Tibial nerve (tissue), 4 donors: Measurements from ENCODE around the gene PSMD13. TPM values are rescaled to one million over a fixed set of nuclear protein-coding genes. Genes with fewer than 3 reads are reported as not detected.
"Not testable (repeated sequence)": the region's sequence is repeated elsewhere in the genome, so short reads cannot be mapped to it uniquely, and the experiment has no call there.

ENCODE experiments used
- DNase-seq, 2 donors: peaks; one replicate each; pipeline ENCODE4 v3.0.0-alpha.2; 2019; ENCODE audit warnings: low spot score in 2 of 2
- H3K27ac ChIP-seq, 4 donors: fragments of 200-600 bp; sonication (generic) in 3 of 4; one replicate each; pipeline ENCODE4 v1.5.1; 2017 to 2019; ENCODE audit warnings: mild to moderate bottlenecking in 1 of 4
- H3K27me3 ChIP-seq, 2 donors: fragments of 200-600 bp; sonication (generic) in 1 of 2; one replicate each; pipeline versions ENCODE4 v1.5.1 to v1.6.0; 2017 to 2019
- H3K36me3 ChIP-seq, 3 donors: fragments of 200-600 bp; sonication (generic); one replicate each; pipeline ENCODE4 v1.5.1; 2018 to 2019
- H3K4me1 ChIP-seq, 4 donors: fragments of 200-600 bp; sonication (generic) in 3 of 4; one replicate each; pipeline ENCODE4 v1.5.1; 2017 to 2019
- H3K4me3 ChIP-seq, 4 donors: fragments of 200-600 bp; sonication (generic) in 3 of 4; one replicate each; pipeline ENCODE4 v1.5.1; 2017 to 2019; ENCODE audit warnings: mild to moderate bottlenecking in 1 of 4, moderate library complexity in 1 of 4
- H3K9me3 ChIP-seq, 4 donors: fragments of 200-600 bp; sonication (generic) in 3 of 4; one replicate each; pipeline ENCODE4 v1.5.1; 2017 to 2019
- CTCF ChIP-seq, 5 experiments: fragments of 200-600 bp in 3 of 5; fragments of 450-650 bp in 2 of 5; sonication (generic) in 3 of 5; IDR thresholded peaks; one replicate each; pipeline ENCODE4 v1.5.1; 2016 to 2019; ENCODE audit warnings: antibody characterized with exemption in 5 of 5, mild to moderate bottlenecking in 3 of 5, moderate library complexity in 2 of 5
- EP300 ChIP-seq, 2 donors: sonication (generic); formaldehyde crosslinking; IDR thresholded peaks; one replicate each; pipeline ENCODE4 v1.6.1; 2017; ENCODE audit warnings: antibody characterized with exemption in 2 of 2, mild to moderate bottlenecking in 1 of 2
- POLR2A ChIP-seq, 2 donors: fragments of 450-650 bp; IDR thresholded peaks; one replicate each; pipeline ENCODE4 v1.6.1; 2017; ENCODE audit warnings: antibody characterized with exemption in 2 of 2, mild to moderate bottlenecking in 2 of 2, moderate library complexity in 2 of 2
- WGBS, 2 donors: methylation state at CpG; one replicate each; pipeline ENCODE4 v1.1.5; 2018; 5-methylcytosine and 5-hydroxymethylcytosine counted together
- total RNA-seq, 4 donors: library from RNA; depleted of rRNA; stranded (reverse); fragments of >200 nt; gene quantifications; one replicate each; pipeline ENCODE4 v1.1.0, GENCODE V29; 2016

PSMD13 gene
- 100 to 1,000 TPM in 3 of 4 donors, 10 to 100 TPM in 1; 72.0 to 136 (median 120) TPM for total RNA-seq

DNA sequence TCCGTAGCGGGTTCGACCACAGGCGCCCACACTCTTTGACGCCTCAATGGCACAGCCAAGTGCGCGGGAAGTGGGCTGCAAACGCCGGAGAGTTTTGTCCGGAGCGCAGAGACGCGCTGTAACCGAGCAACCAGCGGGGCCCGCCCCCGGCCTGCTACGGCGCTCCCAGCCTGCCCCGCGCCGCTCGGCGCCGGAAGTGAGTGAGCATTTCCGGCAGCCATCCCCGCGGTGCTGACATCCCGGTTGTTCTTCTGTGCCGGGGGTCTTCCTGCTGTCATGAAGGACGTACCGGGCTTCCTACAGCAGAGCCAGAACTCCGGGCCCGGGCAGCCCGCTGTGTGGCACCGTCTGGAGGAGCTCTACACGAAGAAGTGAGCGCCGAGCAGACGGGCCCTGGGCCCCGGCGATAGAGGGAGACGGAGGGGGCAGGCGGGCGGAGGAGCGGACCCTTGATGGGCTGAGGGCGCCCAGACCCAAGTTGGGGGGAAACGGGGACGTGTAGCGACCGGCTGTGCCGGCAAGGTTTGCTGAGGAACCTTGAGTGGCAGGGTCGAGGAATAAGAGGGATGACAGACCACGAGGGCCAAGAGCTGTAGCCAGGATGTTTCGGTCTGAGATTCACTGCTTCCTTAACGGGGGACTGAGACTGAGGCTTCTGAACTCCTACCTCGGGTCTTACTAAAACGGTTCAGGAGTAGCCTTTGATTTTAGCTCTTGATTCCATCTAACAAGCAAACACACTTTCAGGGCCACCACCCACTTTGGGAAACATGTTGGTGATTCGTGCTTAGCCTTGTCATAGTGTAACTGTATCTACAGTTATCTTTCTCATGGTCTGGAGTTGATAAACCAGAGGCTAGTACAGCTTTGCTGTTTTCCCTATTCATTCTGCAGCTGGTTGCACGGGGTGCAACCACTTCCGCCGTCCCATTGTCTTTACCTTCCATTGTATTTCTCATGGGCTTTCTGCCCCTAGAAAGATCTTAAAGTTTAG lies at the start of gene PSMD13:
Gene PSMD13 (plus strand): TSS at position 203 of the 994 bp plus-strand sequence. CDS start 74 bp downstream, at position 277.
- Histone ChIP-seq H3K9me3 (no peaks in the 10 kb centered on the region), H3K4me1 (peaks cover 0 to 42% (median 16%) of the 10 kb centered on the region in 4 donors), H3K27ac (peak within 1 kb of the TSS; percentile 72 to 96 (median 93)), H3K36me3 (peaks cover 0 to 36% (median 0%) of the 10 kb centered on the region in 3 donors), H3K27me3 (no peaks in the 10 kb centered on the region), H3K4me3 (peak within 1 kb of the TSS; percentile 80 to 96 (median 89))
- WGBS, 2 donors: 2 to 4% methylated on average over 40 to 45 of the region's 62 CpGs
- peak in 1 of 5 experiments; percentile 26 for TF ChIP-seq CTCF (IDR thresholded peaks at IDR 0.05)
- peak in 1 of 2 donors; percentile 55 for TF ChIP-seq POLR2A (IDR thresholded peaks at IDR 0.05)
- TF ChIP-seq EP300 (IDR thresholded peaks at IDR 0.05): peak; percentile 74 to 82
- DNase-seq: peak; percentile 68 to 70

- not testable (repeated sequence) for H3K27ac ChIP-seq, H3K9me3 ChIP-seq, DNase-seq, H3K4me3 ChIP-seq, H3K4me1 ChIP-seq, H3K27me3 ChIP-seq, H3K36me3 ChIP-seq
- WGBS, 2 donors: 79 to 82% methylated on average over 42 to 51 of the region's 55 CpGs
Observed at GRCh38 chr11:189200-189783, 47.5 kb upstream of the PSMD13 start.

DNA sequence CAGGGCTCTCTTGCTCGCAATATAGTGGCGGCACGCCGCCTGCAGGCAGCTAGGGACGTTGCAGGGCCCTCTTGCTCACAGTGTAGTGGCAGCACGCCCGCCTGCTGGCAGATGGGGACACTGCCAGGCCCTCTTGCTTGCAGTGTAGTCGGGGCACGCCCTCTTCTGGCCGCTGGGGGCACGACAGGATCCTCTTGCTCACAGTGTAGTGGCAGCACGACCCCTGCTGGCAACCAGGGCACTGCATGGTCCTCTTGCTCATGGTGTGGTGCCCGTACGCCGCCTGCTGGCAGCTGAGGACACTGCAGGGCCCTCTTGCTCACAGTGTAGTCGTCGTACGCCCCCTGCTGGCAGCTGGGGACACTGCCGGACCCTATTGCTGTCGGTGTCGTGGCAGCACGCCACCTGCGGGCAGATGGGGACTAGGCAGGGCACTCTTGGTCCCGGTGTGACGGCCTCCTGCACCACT lies 46.9 kb upstream of the PSMD13 start:
- H3K27ac ChIP-seq, H3K36me3 ChIP-seq, H3K9me3 ChIP-seq, H3K4me1 ChIP-seq, DNase-seq, H3K4me3 ChIP-seq, H3K27me3 ChIP-seq: not testable (repeated sequence)
- WGBS, 2 donors: 80% methylated on average over 3 of the region's 25 CpGs; no CpG with 5 or more reads in 1 of the 2 donors

- H3K36me3 ChIP-seq, H3K4me3 ChIP-seq, H3K27ac ChIP-seq, H3K27me3 ChIP-seq, H3K4me1 ChIP-seq, H3K9me3 ChIP-seq: not testable (repeated sequence)
- peak in 1 of 2 donors; percentile 11 for DNase-seq
- WGBS, 2 donors: 78 to 82% methylated on average over 5 of the region's 5 CpGs
Observed at GRCh38 chr11:190546-190945, 46.2 kb upstream of the PSMD13 start.

DNA sequence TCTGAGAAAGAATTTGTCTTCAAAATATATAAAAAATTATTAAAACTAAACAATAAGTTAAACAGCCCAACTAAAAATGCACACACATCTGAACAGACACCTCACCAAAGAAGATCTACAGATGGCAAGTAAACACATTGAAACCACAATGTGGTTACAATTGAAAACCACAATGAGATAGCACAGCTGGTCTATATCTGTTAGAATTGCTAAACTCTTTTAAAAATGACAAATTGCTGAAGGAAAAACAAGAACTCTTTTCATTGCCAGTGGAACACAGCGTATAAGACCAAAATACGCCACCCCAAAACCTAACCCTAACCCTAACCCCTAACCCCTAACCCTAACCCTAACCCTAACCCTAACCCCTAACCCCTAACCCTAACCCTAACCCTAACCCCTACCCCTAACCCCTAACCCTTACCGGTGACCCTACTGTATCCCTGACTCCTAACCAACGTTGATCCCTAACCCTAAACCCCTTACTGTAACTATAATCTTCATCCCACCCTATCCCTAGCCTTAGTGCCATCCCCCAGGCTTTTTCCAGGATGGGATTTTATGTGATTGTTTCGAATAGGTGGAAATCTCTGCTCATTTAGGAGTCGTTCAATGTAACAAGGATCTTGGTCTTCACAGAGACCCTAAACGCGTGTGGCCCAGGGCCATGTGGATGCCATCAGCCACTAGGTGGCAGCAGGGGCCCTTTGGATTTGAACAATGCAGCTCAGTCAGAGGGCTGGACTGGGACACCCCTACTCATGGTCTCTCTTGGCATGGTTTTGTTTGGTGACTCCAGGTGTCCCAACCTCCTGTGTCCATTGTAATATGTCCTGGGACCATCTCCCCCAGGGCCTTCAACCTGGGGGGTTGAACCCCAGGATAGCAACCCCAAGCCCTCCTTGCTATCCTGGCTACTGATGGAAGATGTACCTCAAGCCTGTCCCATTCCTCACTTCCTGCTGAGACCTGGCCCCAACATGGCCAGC lies 45.0 kb upstream of the PSMD13 start:
- peak in 3 of 5 experiments; percentile 40 to 46 (median 45) for TF ChIP-seq CTCF (IDR thresholded peaks at IDR 0.05)
- not testable (repeated sequence) for H3K27ac ChIP-seq, H3K4me1 ChIP-seq, H3K9me3 ChIP-seq, H3K27me3 ChIP-seq, H3K4me3 ChIP-seq, H3K36me3 ChIP-seq
- WGBS, 2 donors: 33 to 55% methylated on average over 2 to 3 of the region's 8 CpGs
- peak in 1 of 2 donors; percentile 14 for DNase-seq

GRCh38 chr11:192674-193128 lies 44.1 kb upstream of the PSMD13 start, which contains the start of gene SCGB1C1:
Gene SCGB1C1 (plus strand): TSS chr11:193078. CDS start chr11:193100, 22 bp downstream.
- DNase-seq: not testable (repeated sequence)

GRCh38 chr11:193481-193880 lies 43.3 kb upstream of the PSMD13 start:
- H3K27ac ChIP-seq, H3K9me3 ChIP-seq, H3K27me3 ChIP-seq, DNase-seq, H3K4me1 ChIP-seq, H3K36me3 ChIP-seq, H3K4me3 ChIP-seq: not testable (repeated sequence)
- 73 to 76% methylated on average over 5 of the region's 5 CpGs for WGBS, 2 donors

More at GRCh38 chr11:192674-193128, 44.1 kb upstream of the PSMD13 start, which contains the start of gene SCGB1C1:
- H3K9me3 ChIP-seq, H3K27me3 ChIP-seq, H3K36me3 ChIP-seq, H3K27ac ChIP-seq, H3K4me3 ChIP-seq, H3K4me1 ChIP-seq: not testable (repeated sequence)
- whole genome bisulfite sequencing, 2 donors: 89% methylated on average over 3 of the region's 11 CpGs; no CpG with 5 or more reads in 1 of the 2 donors
